SK-N-SH (cell line): ENCODE data around the gene ADD1.

Source experiments
- SIN3A ChIP-seq: IDR thresholded peaks from 2 replicates; pipeline ENCODE4 v1.6.1; 2012; ENCODE audit warnings: low read depth, mild to moderate bottlenecking, low read length, moderate library complexity, borderline replicate concordance
- TF ChIP-seq, protein P1 (sequence below): fragments of 200-600 bp; sonication (generic); IDR thresholded peaks from 2 replicates; pipeline ENCODE4 v1.6.1; 2017; ENCODE audit warnings: antibody characterized with exemption, mild to moderate bottlenecking, moderate library complexity

DNA sequence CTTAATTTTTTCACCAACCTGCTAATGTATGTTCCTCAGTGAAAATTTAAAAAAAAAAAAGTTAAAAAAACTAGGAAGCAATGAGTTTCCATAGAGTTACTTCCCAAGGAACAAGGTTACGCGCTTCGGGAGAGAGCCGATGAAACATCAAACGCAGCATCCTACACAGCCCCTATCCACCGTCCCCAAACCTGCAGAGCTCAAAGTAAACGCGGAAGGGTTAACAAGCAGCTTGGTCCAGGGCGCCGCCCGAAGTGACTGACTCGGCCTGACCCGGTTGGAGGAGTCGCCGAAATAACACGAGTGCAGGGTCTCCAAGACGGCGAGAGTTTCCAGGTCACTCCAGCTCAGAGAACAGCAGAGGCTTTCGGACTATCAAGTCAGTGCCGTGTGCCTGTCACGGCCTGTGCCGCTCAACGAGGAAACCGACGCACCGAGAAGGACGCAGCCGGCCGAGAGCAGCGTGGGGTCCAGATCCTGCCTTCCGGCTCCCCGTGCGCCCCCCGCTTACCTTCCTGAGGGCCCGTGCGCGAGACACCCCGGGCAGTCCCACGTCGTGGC, 119.0 kb downstream of the ADD1 start:
- TF ChIP-seq, protein P1, sequence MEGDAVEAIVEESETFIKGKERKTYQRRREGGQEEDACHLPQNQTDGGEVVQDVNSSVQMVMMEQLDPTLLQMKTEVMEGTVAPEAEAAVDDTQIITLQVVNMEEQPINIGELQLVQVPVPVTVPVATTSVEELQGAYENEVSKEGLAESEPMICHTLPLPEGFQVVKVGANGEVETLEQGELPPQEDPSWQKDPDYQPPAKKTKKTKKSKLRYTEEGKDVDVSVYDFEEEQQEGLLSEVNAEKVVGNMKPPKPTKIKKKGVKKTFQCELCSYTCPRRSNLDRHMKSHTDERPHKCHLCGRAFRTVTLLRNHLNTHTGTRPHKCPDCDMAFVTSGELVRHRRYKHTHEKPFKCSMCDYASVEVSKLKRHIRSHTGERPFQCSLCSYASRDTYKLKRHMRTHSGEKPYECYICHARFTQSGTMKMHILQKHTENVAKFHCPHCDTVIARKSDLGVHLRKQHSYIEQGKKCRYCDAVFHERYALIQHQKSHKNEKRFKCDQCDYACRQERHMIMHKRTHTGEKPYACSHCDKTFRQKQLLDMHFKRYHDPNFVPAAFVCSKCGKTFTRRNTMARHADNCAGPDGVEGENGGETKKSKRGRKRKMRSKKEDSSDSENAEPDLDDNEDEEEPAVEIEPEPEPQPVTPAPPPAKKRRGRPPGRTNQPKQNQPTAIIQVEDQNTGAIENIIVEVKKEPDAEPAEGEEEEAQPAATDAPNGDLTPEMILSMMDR, result no peak
- TF ChIP-seq SIN3A, result no peak
